ENCODE results near the gene SKA3.

- no peak for TF ChIP-seq CTCF (IDR thresholded peaks at IDR 0.05)
- no peak for TF ChIP-seq POLR2A (IDR thresholded peaks at IDR 0.05)
- TF ChIP-seq POLR2AphosphoS5 (IDR thresholded peaks at IDR 0.05) = no peak
- no peak for TF ChIP-seq EP300 (IDR thresholded peaks at IDR 0.05; ENCODE audit: low read depth)
Observed at GRCh38 chr13:21181671-21182070, 5.3 kb upstream of the SKA3 start.

All from transverse colon (tissue), 4 donors.